GM11168 (cell line): ENCODE data around the gene ZNF599.
"Not testable (repeated sequence)": the region's sequence is repeated elsewhere in the genome, so short reads cannot be mapped to it uniquely, and the experiment has no call there.

Experiments
- in situ Hi-C: fragments of 300-500 bp; cut with MboI; formaldehyde crosslinking; loops from one replicate; pipeline ENCODE4 v1.12.0; 2022; ENCODE audit warnings: low sequenced_read_pairs; ENCODE audit not compliant: unreplicated experiment

Gene ZNF599

DNA sequence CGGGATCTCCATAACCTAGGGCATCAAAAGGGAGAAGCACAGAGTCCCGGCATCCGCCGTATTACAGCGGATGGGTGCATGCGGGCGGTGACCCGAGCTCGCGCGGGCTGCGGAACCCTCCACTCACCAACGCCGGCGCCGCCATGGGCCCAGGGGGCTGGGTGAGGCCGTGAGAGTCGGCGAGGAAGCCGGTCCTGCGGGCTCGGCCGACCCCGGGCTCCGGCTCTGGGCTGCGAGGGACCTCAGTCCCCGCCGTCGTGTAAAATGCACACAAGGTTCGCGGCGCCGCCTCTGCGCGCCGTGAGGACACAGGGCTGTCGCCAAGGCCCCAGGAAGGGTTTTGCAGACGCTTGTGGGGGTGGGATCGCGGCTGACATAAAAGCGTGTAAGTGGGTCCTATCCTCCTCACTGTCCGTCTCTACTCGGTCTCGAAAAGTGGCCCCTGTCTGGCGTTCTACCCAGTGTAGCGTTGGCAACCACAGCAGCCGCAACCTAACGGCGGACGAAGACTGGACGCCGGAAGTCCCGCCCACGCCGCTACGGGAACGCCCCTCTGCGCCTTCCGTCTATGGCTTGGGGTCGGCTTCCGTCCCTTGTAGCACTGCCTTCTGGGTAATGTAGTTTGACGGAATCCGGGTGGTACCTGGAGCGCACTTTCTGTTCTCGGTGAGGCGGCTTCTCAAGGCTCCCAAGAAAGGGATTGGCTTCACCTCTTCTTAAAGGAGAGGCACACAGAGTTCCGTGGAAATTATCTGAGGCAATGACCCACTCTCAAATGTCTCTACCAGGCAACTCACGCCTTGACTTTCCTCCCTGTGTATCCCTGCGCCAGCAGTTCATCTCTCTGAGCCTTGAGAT lies at the start of gene ZNF599:
Gene ZNF599, minus strand, starts transcription at position 519 of the 858 bp plus-strand sequence. Its CDS starts 374 bp downstream, at position 145.
- in situ Hi-C loops, result no loop called here

DNA sequence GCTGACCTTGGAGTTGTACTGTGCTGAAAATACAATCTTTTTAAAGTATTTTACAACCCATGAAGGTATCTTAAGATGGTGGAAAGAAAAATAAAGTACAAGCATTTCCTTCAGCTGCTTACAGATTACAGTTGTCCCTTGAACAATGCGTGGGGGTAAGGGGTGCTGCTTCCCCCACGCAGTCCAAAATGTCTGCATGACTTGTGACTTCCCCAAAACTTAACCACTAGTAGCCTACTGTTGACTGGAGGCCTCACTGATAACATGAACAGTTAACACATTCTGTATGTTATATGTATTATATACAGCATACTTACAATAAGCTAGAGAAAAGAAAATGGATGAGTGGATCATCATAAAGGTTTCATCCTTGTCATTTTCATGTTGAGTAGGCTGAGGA lies 45.3 kb upstream of the ZNF599 start:
- in situ Hi-C loops, result no loop called here

DNA sequence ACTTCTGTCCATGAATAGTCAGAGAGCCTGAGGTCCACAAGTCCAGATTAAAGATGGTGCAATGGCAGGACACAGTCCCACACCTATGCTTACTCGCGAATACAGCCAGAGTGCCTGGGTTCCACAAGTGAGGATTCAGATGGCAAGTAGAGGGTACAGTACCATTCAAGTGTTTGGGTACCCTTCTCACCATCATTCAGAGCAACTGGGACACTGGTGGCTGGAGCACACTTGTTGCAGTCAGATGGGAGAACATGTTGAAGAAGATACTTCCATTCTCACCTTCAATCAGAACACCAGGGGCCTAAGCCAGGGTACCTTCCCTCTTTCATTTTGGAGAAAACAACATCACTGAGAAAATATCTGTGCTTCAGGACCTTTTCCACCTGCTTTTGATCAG lies 43.7 kb upstream of the ZNF599 start:
- in situ Hi-C loops, result no loop called here

DNA sequence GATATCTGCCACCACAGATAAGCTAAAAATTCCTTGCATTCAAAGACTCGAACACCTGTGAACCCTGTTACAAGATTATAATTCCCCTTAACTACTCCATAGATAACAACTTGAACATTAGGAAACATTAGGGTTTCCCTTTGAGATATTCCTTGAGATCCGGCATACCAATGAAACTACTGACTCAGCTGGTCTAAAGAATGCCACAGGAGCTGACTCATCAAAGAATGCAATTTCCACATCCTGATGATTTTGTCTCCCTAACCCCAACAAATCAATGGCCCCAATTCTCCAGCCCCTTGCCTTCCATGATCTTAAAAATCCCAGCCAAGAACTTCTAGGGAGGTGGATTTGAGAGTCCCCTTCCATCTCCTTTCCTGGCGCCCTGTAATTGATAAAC lies 35.6 kb upstream of the ZNF599 start:
- in situ Hi-C loops, result no loop called here

DNA sequence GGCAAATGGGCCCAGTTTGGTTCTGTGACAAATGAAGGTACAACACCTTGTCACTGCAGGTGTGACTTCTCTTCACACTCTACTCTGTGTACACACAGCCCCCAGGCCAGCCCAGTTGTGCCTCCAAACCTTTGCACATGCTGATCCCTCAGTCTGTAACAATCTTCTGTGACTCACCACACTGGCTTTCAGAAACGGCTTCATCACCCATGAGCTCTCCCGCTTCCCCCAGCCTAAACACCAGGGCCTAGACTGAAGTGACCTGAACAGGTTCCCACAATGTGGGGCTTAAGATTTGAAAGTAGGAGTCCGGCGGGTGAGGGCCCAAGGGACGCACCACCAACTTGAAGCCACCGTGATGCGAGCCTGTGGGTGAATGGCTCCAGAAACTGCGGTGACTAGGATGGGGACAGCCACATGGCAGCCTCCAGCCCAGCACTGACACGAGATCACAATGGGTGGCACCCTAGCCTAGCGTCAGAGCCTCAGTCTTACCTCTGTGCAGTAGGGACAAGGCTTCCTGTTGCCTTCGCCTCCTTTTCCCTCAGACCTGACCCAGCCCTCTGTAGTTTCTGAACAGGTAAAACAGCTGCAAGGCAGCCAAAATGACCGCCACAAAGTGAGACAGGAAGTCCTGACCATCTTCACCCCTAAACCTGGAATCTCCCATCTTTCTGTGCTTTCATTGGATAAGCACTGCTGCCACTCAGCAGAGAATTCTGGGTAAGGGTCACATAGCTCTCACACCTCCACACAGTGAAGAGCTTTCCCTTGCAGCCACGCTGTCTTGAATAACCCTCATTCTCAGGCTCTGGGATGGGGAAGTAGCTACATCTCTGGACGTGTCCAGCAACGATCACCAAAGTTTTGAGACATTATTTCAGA lies 34.2 kb upstream of the ZNF599 start:
- in situ Hi-C loops, result no loop called here

DNA sequence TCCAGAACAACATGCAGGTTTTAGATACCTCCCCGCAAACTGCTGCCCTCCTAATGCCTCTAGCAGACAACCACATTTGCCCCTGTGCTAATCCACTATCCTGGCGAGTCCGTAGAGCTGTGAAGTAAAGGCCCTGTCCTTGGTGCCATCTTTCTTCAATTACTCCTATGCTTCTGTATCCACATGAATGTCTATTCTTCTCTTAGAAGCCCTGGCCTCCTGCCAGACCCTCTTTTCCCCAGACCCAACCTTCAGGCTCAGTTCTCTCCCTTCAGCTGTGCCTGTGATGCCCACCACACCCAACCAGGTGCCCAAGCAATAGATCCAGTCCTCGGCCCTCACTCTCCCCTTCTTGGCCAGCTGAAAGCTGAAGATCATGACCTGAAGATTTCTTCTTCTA lies 31.1 kb upstream of the ZNF599 start:
- in situ Hi-C loops, result no loop called here

DNA sequence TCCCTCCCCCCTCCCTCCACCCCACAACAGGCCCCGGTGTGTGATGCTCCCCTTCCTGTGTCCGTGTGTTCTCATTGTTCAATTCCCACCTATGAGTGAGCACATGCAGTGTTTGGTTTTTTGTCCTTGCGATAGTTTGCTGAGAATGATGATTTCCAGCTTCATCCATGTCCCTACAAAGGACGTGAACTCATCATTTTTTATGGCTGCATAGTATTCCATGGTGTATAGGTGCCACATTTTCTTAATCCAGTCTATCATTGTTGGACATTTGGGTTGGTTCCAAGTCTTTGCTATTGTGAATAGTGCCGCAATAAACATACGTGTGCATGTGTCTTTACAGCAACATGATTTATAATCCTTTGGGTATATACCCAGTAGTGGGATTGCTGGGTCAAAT lies 23.9 kb upstream of the ZNF599 start:
- in situ Hi-C loops, result not testable (repeated sequence)

DNA sequence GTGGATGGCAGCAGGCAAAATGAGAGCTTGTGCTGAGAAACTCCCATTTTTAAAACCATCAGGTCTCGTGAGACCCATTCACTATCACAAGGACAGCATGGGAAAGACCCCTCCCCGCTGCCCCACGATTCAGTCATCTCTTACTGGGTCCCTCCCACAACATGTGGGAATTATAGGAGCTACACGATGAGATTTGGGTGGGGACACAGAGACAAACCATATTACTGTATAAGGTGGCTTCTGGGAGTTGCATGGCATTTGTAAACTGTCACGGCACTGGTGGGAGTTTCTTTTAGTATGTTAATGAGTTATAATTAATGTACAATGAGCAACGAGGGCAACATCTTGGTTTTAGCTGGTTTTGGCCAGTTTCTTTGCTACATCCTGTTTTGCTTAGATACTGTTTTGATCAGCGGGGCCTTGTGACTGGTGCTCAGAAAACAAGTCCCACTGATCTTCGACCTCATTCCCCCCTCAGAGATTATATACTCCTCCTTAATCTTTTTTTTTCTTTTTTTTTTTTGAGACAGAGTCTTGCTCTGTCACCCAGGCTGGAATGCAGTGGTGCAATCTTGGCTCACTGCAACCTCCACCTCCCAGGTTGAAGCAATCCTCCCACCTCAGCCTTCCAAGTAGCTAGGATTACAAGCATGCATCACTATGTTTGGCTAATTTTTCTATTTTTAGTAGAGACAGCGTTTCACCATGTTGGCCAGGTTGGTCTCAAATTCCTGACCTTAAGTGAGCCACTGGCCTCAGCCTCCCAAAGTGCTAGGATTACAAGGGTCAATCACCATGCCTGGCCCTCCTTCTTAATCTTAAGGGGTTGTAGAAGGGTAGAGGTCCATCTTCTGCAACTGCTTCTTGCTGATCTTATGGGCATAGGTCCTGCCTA lies 21.3 kb upstream of the ZNF599 start:
- in situ Hi-C loops, result no loop called here

DNA sequence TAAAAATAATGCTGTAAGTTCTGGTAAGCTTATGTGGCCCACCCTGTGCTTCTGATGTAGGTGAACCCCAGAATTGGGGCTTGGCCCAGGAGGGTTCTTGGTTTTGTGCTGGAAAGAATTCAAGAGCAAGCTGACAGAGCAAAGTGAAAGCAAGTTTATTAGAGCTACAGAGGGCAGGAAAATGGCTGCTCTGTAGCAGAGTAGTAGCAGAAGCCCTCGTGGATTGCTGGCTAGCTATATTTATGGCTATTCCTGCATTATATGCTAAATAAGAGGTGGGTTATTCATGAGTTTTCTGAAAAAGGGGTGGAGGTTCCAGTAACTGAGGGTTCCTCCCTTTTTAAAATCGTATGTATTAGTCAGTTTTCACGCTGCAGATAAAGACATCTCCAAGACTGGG lies 20.6 kb upstream of the ZNF599 start:
- in situ Hi-C loops, result no loop called here

DNA sequence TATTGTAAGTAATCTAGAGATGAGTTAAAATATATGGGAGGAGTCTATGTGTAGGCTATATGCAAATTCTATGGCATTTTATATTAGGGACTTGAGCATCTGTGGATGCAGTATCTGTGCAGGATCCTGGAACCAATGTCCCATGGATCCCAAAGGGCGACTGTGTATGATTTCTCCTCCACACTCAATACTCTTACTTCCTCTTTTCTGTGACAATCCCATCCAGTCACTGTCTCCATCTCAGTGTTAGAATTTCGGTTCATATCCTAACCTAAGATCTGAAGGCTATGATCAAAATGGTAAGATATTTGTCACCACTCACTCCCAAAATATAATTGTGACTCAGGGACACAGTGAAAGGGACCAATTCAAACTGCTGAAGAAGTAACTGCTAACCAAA lies 15.1 kb upstream of the ZNF599 start:
- in situ Hi-C loops, result no loop called here

DNA sequence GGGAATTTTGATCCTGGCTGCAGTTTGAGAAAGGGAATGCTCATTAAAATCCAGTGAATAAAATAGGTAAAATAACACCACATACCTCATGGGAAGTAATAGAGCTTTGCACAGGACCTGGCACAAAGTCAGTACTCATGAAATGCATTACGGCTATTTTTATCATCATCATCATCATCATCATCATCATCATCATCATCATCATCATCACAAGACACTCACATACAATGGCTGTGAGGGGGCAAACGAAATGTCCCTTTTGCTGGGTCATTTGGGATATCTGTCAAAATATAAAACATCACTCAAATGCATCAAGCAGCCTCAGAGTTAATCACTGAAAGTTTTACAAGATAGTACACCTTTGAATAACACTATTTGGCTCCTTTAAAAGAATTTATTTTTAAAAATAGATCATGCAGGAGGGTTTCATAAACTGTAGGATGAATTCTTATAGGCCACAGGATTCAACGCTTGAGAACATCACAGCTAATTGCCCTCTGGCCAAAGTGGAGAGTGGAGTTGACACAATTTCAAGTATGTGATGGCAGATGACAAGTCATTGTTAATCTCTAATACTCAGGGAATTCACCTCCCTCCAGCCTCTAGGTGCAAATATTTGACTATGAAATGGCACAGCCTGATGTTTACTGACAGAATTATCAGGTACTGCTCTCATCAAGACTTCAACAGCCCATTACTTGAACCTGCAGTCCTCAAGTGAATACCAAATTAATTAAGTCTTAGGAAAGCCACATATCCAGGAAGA lies 14.2 kb upstream of the ZNF599 start:
- in situ Hi-C loops, result no loop called here

DNA sequence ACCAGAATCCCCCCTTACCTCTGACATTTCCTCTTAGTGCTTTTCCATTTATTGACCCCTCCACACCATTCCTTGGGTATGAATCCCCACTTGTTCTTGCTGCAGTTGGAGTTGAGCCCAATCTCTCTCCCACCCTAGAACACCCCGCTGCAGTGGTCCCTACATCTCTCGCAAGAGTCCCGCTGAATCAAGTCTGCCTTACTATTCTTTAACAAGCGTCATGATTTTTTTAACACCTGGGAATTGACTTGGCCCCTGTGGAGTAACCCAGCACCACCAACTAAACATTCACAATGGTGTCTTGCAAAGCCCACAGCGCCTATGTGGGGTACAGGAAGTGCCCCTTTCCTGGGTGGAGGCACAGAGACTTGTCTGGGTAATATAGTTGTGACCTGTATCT lies 13.2 kb upstream of the ZNF599 start:
- in situ Hi-C loops, result no loop called here

DNA sequence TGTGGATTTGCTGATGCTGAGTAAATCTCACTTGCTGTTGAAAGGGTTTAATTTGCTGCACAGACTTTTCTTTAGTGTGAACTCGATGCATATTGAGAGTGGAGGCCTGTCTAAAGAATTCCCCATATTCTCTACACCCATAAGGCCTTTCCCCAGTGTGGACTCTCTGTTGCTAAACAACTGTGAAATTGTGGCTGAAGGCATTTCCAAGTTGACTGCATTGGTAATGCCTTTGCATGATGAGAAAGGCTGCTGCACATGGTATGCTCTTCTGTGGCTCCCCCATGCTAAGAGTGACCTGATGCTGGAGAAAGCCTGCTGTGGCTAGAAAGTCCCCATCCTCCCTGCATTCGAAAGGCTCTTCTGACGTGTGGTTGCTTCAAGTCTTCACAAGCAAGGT lies 6.6 kb upstream of the ZNF599 start:
- in situ Hi-C loops, result no loop called here

DNA sequence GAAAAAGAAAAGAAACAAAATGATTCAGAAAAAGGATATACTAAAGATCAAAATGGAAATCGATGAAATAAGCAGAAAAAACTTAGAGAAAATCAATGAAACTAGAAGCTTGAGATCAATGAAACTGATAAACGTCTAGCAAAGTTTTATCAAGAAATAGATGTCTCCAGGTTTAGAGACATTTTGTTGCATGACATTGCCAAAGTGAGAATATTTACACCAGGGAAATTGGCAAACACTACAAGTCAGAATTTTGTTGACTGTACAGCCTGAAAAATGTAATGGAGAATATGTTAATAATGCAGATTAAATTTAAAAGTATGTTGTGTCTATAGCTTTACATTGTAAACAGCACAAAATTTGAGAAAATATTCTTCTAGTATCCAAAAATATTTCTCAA lies 5.3 kb upstream of the ZNF599 start:
- in situ Hi-C loops, result no loop called here

DNA sequence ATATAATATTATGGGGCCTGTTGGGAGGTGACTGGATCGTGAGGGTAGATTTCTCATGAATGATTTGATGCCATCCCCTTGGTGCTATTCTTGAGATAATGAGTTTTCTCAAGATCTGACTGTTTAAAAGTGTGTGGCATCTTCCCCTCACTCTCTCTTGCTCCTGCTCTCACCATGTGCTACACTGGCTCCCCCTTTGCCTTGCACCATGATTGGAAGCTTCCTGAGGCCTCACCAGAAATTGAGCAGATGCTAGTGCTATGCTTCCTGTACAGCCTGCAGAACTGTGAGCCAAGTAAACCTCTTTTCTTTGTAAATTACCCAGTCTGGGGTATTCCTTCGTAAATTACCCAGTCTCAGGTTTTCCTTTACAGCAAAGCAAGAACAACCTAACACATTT lies 1.8 kb upstream of the ZNF599 start:
- in situ Hi-C loops, result no loop called here

DNA sequence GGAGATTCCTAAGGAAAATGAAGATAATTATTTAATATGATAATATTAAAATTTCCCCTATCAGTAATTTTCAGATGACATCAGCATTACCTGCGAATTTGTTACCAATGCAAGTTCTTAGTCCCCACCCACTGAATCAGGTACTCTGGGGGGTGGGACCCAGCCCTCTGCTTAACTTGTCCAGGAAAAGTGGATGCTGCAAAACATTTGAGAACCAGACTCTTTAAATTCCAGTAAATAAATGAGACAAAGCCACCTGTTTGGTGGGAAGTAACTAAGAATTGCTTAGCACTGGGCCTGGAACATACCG lies 495 bp upstream of the ZNF599 start:
- in situ Hi-C loops, result no loop called here

DNA sequence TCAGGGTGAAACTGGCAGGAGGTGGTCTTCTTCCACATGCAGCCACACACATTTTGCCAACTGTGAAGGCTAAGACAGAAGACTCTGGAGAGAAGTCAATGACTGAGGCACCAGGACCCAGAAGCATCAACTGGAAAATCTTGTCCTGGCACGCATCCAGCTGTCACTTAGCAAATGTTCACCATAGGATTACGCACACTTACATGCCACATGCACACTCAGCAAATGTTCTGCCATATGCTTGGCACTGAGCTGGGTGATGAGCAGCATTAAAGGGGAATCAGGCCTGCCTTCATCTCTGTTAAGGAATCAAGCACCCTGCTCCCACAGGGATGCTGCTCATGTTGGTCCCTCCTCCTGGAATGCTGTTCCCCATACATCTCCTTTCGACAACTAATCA lies 5.1 kb downstream of the ZNF599 start:
- in situ Hi-C loops, result no loop called here

DNA sequence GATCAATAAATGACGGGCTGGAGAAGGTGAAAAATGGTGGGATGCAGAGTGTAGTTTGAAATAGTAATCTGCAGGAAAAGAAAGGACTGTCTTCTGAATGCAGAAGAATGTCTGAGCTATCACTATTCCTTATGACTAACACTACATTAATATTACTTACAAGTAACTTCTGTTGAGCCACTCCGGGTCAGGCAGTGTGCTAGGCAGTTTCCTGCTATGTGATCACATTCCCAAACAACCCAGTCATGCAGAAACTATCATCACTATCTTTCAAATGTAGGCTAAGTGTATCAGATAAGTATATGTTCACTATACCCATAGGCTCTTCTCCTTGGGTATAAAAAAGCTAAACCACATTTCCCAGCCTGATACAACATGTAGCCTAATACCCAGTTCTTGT lies 6.6 kb downstream of the ZNF599 start:
- in situ Hi-C loops, result no loop called here

DNA sequence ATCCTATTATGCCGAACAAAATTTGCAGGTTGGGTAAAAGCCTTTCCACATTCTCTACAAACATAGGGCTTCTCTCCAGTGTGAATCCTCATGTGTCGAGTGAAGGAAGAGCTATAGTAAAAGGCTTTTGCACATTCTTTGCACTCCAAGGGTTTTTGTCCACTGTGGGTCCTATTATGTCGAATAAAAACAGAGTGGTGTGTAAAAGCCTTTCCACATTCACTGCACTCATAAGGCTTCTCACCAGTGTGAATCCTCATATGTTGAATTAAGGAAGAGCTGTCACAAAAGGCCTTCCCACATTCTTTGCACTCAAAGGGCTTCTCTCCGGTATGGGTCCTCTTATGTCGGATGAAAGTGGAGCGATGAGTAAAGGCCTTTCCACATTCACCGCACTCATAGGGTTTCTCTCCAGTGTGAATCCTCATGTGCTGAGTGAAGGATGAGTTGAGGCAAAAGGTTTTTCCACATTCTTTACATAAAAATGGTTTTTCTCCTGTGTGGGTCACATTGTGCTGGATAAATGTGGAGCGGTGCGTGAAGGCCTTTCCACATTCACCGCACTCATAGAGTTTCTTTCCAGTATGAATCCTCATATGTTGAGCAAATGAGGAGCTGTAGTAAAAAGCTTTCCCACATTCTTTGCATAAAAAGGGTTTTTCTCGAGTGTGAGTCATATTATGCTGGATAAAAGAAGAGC lies 13.6 kb downstream of the ZNF599 start:
- in situ Hi-C loops, result no loop called here
